Neural cell (in vitro differentiated cells): Measurements from ENCODE around the gene C16orf89. TPM values are rescaled to one million over a fixed set of nuclear protein-coding genes. Genes with fewer than 3 reads are reported as not detected.

ENCODE experiments used
- H2AFZ ChIP-seq: fragments of 200-600, 300-800 bp; sonication (generic), shearing (Covaris generic); 2 replicates; pipeline ENCODE4 v1.6.0; 2014; ENCODE audit warnings: low read depth, mild to moderate bottlenecking, antibody characterized with exemption, low read length, moderate library complexity
- H3F3A ChIP-seq: fragments of 200-600 bp; shearing (Covaris generic); 2 replicates; pipeline ENCODE4 v1.6.1; 2016; ENCODE audit warnings: mild to moderate bottlenecking, moderate library complexity, mixed read lengths, antibody characterized with exemption, low read length; ENCODE audit not compliant: insufficient read depth, poor library complexity, severe bottlenecking
- H3K27ac ChIP-seq: fragments of 200-600, 300-800 bp; sonication (generic), shearing (Covaris generic); 2 replicates; pipeline ENCODE4 v1.5.1; 2014; ENCODE audit warnings: mild to moderate bottlenecking, low read length, moderate library complexity
- H3K27me3 ChIP-seq: fragments of 300-800, 200-600 bp; sonication (generic), shearing (Covaris generic); 2 replicates; pipeline ENCODE4 v1.6.0; 2014; ENCODE audit warnings: mild to moderate bottlenecking, low read depth, low read length, moderate library complexity; ENCODE audit not compliant: insufficient read depth
- H3K36me3 ChIP-seq: fragments of 300-800, 200-600 bp; sonication (generic), shearing (Covaris generic); 2 replicates; pipeline ENCODE4 v1.5.1; 2014; ENCODE audit warnings: mild to moderate bottlenecking, antibody characterized with exemption, low read length, moderate library complexity; ENCODE audit not compliant: insufficient read depth
- H3K4me2 ChIP-seq: fragments of 300-800, 200-600 bp; sonication (generic), shearing (Covaris generic); 2 replicates; pipeline ENCODE4 v1.6.0; 2014; ENCODE audit warnings: mild to moderate bottlenecking, low read length
- H3K4me3 ChIP-seq: fragments of 300-800, 200-600 bp; sonication (generic), shearing (Covaris generic); 2 replicates; pipeline ENCODE4 v1.5.1; 2014; ENCODE audit warnings: mild to moderate bottlenecking, low read length, moderate library complexity
- H3K79me2 ChIP-seq: fragments of 200-600 bp; shearing (Covaris generic); replicated peaks from 2 replicates; pipeline ENCODE4 v1.6.0; 2014; ENCODE audit warnings: mild to moderate bottlenecking, low read length, moderate library complexity; ENCODE audit not compliant: insufficient read depth
- H3K9ac ChIP-seq: fragments of 300-800, 200-600 bp; sonication (generic), shearing (Covaris generic); 2 replicates; pipeline ENCODE4 v1.6.1; 2016; ENCODE audit warnings: mild to moderate bottlenecking, low read length, mixed read lengths
- H3K9me2 ChIP-seq: fragments of 200-600 bp; shearing (Covaris generic); 2 replicates; pipeline ENCODE4 v1.6.1; 2016; ENCODE audit warnings: mild to moderate bottlenecking, low read length, mixed read lengths; ENCODE audit not compliant: insufficient read depth
- H3K9me3 ChIP-seq: fragments of 200-600, 300-800 bp; sonication (generic), shearing (Covaris generic); 2 replicates; pipeline ENCODE4 v1.6.1; 2016; ENCODE audit warnings: mild to moderate bottlenecking, mixed run types, low read length, moderate library complexity, mixed read lengths
- H4K20me1 ChIP-seq: fragments of 200-600 bp; shearing (Covaris generic); 2 replicates; pipeline ENCODE4 v1.6.1; 2016; ENCODE audit warnings: mild to moderate bottlenecking, mixed run types; ENCODE audit not compliant: insufficient read depth
- EP300 ChIP-seq: fragments of 450-650 bp; conservative IDR thresholded peaks from 2 replicates; pipeline ENCODE4 v1.6.1; 2014; ENCODE audit warnings: antibody characterized with exemption, mild to moderate bottlenecking, moderate library complexity; ENCODE audit not compliant: poor library complexity, severe bottlenecking
- EZH2 ChIP-seq: fragments of 200-600, 300-800 bp; shearing (Covaris generic), sonication (generic); IDR thresholded peaks from 2 replicates; pipeline ENCODE4 v1.6.1; 2014; ENCODE audit warnings: antibody characterized with exemption, low read length, borderline replicate concordance, mild to moderate bottlenecking; ENCODE audit not compliant: insufficient read depth, poor library complexity, severe bottlenecking
- MXI1 ChIP-seq: fragments of 450-650 bp; conservative IDR thresholded peaks from 2 replicates; pipeline ENCODE4 v1.6.1; 2014; ENCODE audit warnings: antibody characterized with exemption, mild to moderate bottlenecking; ENCODE audit not compliant: poor library complexity, severe bottlenecking
- POLR2AphosphoS5 ChIP-seq: IDR thresholded peaks from 2 replicates; pipeline ENCODE4 v1.6.1; 2012
- RAD21 ChIP-seq: fragments of 450-650 bp; conservative IDR thresholded peaks from 2 replicates; pipeline ENCODE4 v1.6.1; 2014; ENCODE audit warnings: antibody characterized with exemption, mild to moderate bottlenecking, moderate library complexity
- SMC3 ChIP-seq: fragments of 450-650 bp; conservative IDR thresholded peaks from 2 replicates; pipeline ENCODE4 v1.6.1; 2014; ENCODE audit warnings: antibody characterized with exemption, mild to moderate bottlenecking, moderate library complexity; ENCODE audit not compliant: poor library complexity
- TAF1 ChIP-seq: IDR thresholded peaks from 2 replicates; pipeline ENCODE4 v1.6.1; 2012; ENCODE audit warnings: low read depth
- polyA plus RNA-seq: library from polyadenylated mRNA; depleted of rRNA; stranded (reverse); fragments of >200 nt; gene quantifications from 2 replicates; pipeline ENCODE4 v1.2.3, GENCODE V29; 2014
- TF ChIP-seq, protein P1 (sequence below): fragments of 450-650 bp; IDR thresholded peaks from 2 replicates; pipeline ENCODE4 v1.5.1; 2014; ENCODE audit warnings: antibody characterized with exemption, mild to moderate bottlenecking, moderate library complexity; ENCODE audit not compliant: poor library complexity, severe bottlenecking
- TF ChIP-seq, protein P2 (sequence below): IDR thresholded peaks from 2 replicates; pipeline ENCODE4 v1.6.1; 2012; ENCODE audit warnings: borderline replicate concordance

Gene C16orf89
- polyA plus RNA-seq, 1 donor from 2014 or later = not detected

DNA sequence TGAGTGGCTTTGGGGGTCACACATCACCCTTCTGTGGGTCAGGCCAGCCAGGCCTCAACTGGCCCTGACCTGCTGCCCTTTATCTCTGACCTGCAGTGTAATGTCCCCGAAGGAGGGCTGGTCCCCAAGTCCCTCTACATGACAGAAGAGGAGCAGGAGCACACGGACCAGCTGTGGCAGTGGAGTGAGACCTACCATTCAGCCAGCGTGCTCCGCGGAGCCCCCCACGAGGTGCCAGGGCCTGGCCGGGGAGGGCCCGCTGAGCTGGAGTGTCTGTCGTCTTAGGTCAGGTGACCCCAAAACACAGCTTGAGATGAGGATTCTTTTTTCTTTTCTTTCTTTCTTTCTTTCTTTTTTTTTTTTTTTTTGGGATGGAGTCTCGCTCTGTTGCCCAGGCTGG, 58.5 kb downstream of the C16orf89 start (continued):
- TF ChIP-seq, protein P1, sequence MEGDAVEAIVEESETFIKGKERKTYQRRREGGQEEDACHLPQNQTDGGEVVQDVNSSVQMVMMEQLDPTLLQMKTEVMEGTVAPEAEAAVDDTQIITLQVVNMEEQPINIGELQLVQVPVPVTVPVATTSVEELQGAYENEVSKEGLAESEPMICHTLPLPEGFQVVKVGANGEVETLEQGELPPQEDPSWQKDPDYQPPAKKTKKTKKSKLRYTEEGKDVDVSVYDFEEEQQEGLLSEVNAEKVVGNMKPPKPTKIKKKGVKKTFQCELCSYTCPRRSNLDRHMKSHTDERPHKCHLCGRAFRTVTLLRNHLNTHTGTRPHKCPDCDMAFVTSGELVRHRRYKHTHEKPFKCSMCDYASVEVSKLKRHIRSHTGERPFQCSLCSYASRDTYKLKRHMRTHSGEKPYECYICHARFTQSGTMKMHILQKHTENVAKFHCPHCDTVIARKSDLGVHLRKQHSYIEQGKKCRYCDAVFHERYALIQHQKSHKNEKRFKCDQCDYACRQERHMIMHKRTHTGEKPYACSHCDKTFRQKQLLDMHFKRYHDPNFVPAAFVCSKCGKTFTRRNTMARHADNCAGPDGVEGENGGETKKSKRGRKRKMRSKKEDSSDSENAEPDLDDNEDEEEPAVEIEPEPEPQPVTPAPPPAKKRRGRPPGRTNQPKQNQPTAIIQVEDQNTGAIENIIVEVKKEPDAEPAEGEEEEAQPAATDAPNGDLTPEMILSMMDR = no peak
- no peak for TF ChIP-seq EP300

DNA sequence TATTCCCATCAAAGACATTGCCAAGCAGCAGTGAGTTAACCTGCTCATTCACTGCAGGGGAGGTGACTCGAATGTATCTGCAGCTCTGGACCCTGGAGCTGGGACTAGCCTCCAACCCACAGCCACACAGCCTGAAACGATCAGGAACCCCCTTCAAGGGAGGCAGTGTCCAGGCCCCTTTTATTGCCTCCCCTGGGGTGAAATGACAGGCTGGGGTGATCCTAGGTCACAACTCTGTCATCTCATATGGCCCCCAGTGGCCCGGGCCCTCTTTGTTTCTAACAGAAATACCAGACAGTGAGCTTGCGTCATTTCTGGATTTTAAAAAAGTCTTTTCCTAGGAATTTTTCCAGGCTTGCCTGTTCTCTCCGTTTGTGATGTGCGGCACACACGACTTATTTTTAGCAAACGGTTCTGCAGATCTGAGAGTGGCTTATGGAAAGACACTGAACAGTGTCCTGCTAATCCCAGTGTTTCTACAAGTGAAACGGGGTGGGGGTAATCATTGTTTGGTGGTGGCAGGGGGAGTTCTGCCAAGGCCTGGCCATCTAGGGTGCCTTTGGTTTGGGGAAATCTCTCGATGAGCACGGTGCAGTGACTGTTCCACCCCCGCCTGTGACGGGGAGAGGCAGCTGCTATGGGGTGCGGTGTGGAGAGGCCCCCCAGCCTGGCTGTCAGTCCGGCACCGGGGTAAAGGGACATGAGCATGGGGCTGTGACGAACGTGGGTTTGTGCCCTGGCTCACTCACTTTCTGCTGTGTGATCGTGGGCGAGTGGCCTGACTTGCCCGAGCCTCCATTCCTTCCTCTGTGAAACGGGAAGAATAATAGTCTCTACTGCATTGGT, 59.2 kb downstream of the C16orf89 start:
- H4K20me1 ChIP-seq = no peaks in the 10 kb centered on the region
- H2AFZ ChIP-seq = no peak overlapping the region
- no peak overlapping the region for H3K4me3 ChIP-seq
- no peak overlapping the region for H3K4me2 ChIP-seq
- H3K36me3 ChIP-seq = no peaks in the 10 kb centered on the region
- no peak overlapping the region for H3K9ac ChIP-seq
- H3K9me3 ChIP-seq = no peaks in the 10 kb centered on the region
- H3K79me2 ChIP-seq = no peaks in the 10 kb centered on the region
- no peaks in the 10 kb centered on the region for H3K9me2 ChIP-seq
- H3F3A ChIP-seq = no peaks in the 10 kb centered on the region
- TF ChIP-seq RAD21 (no peak), EZH2 (no peak)
- H3K27ac ChIP-seq = no peak overlapping the region
- no peaks in the 10 kb centered on the region for H3K27me3 ChIP-seq

DNA sequence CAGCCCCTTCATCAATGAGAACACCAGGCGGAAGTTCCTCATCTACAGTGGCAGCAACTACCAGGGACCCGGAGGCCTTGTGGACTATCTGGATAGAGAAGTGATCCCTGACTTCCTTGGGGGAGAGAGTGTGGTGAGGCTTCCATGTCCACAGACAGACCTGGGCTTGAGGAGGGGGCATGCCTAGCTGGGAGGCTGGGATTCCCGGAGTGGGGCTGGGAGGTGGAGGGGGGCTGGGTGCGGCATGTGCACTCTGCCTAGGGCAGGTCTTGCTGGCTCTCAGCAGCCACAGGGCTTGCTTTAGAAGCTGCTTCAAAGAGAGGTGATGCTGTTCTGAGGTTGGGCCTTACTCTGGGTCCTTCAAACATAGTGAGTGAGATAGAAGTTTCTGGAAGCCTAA, 59.8 kb downstream of the C16orf89 start:
- Histone ChIP-seq H3K36me3 (no peaks in the 10 kb centered on the region), H3K9me2 (no peaks in the 10 kb centered on the region), H2AFZ (no peak overlapping the region), H3K27me3 (no peaks in the 10 kb centered on the region), H3K9me3 (no peaks in the 10 kb centered on the region), H3K9ac (no peak overlapping the region), H3F3A (no peaks in the 10 kb centered on the region), H3K79me2 (no peaks in the 10 kb centered on the region), H4K20me1 (no peaks in the 10 kb centered on the region), H3K27ac (no peak overlapping the region), H3K4me2 (no peak overlapping the region), H3K4me3 (no peak overlapping the region)
- TF ChIP-seq EZH2 (no peak), POLR2AphosphoS5 (no peak), EP300 (no peak)
- TF ChIP-seq, protein P1 = no peak

DNA sequence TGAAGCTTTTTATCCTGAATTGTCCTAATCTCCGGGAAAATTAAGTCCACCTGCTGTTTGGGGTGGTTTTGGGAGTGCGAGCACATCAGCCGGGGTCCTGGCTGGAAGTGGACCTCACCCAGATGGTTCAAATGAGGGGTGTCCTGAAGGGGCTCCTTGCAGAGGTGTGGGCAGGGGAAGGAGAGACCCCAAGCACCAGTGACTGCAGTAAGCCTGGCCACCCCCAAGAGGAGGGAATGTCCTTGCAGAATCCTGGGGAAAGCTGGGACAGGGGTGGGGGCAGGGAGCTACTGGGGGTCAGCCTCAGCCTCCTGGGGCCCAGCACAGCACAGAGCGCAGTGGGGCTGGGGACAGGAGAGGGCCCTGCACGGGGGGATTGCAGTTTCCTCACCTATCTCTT, 61.4 kb downstream of the C16orf89 start:
- TF ChIP-seq RAD21 = no peak
- TF ChIP-seq TAF1 = no peak
- TF ChIP-seq POLR2AphosphoS5 = no peak
- no peak for TF ChIP-seq MXI1
- TF ChIP-seq, protein P1 = no peak
- TF ChIP-seq, protein P2, sequence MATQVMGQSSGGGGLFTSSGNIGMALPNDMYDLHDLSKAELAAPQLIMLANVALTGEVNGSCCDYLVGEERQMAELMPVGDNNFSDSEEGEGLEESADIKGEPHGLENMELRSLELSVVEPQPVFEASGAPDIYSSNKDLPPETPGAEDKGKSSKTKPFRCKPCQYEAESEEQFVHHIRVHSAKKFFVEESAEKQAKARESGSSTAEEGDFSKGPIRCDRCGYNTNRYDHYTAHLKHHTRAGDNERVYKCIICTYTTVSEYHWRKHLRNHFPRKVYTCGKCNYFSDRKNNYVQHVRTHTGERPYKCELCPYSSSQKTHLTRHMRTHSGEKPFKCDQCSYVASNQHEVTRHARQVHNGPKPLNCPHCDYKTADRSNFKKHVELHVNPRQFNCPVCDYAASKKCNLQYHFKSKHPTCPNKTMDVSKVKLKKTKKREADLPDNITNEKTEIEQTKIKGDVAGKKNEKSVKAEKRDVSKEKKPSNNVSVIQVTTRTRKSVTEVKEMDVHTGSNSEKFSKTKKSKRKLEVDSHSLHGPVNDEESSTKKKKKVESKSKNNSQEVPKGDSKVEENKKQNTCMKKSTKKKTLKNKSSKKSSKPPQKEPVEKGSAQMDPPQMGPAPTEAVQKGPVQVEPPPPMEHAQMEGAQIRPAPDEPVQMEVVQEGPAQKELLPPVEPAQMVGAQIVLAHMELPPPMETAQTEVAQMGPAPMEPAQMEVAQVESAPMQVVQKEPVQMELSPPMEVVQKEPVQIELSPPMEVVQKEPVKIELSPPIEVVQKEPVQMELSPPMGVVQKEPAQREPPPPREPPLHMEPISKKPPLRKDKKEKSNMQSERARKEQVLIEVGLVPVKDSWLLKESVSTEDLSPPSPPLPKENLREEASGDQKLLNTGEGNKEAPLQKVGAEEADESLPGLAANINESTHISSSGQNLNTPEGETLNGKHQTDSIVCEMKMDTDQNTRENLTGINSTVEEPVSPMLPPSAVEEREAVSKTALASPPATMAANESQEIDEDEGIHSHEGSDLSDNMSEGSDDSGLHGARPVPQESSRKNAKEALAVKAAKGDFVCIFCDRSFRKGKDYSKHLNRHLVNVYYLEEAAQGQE = no peak
- TF ChIP-seq SMC3 = no peak
- TF ChIP-seq EP300 = no peak
- no peak for TF ChIP-seq EZH2
- H3F3A ChIP-seq = no peaks in the 10 kb centered on the region
- H3K4me2 ChIP-seq = no peak overlapping the region
- H3K9me3 ChIP-seq = no peaks in the 10 kb centered on the region
- no peak overlapping the region for H3K27ac ChIP-seq
- H3K36me3 ChIP-seq = no peaks in the 10 kb centered on the region
- no peaks in the 10 kb centered on the region for H3K9me2 ChIP-seq
- no peak overlapping the region for H3K4me3 ChIP-seq
- H3K27me3 ChIP-seq = no peaks in the 10 kb centered on the region
- no peaks in the 10 kb centered on the region for H4K20me1 ChIP-seq
- H3K9ac ChIP-seq = no peak overlapping the region
- H2AFZ ChIP-seq = no peak overlapping the region
- no peaks in the 10 kb centered on the region for H3K79me2 ChIP-seq
